Measurements from ENCODE around the gene TNIK.
"Not testable (repeated sequence)": the region's sequence is repeated elsewhere in the genome, so short reads cannot be mapped to it uniquely, and the experiment has no call there.

The TNIK gene

DNA sequence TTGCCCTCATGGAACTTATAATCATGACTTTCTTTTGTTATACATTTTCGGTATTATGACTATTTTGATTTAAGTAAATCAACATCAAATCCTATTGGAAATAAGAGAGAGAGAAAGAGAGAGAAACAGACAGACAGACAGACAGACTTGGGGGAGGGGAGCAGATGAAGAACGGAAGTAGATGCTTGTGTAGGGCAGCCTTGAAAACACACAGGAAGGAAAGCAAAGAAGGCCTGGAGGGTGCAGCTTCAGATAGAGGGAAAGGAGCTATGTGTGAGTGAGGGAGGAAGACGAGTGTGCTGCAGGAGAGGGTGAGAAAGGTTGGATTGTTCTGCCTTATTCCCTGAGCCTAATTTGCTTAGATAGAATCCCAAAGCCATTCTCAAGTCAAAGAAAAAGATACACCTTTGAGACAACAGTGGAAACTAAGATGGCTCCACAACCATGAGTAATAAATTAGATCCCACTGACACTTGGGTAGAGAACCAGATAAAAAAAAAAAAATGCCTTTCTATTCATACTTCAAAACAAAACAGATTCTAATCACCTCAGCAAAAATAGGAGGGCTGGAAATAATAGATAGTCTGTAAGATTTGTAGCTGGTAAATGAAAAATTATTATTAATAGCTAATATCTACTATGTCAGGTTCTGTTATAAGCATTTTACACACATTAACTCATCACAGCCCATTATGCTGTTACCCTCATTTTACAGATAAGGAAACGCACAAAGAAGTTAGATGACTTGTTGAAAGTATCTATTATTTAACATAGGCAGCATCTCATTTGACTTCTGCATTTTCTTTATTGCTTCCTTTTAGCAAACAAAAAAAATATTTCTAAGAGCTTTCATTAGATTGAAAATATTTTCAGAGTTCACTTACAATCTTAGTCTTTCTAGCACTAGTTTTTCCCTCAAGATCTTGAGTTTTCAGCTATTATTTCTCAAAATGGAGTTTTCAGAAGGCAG lies 214.1 kb downstream of the TNIK start:
- DNase-seq, result no peak

DNA sequence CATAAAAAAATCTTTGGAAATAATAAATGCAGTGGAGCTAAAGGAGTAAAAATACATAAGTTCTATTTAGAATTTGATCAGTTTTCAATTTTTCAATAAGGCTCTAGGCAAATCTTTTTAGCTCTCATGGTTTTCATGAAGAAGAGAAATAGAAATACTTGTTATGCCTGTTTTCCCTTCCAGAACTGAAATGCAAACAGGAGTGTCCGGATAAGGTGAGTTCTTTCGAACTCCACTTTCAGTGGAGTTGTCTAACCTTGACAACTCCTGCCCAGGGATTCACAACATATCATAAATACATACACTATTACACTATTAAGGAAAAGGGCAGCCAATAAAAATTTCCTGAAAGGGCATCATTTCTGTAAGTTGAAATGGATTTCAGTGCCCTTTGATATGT lies 217.3 kb downstream of the TNIK start:
- no peak for DNase-seq

DNA sequence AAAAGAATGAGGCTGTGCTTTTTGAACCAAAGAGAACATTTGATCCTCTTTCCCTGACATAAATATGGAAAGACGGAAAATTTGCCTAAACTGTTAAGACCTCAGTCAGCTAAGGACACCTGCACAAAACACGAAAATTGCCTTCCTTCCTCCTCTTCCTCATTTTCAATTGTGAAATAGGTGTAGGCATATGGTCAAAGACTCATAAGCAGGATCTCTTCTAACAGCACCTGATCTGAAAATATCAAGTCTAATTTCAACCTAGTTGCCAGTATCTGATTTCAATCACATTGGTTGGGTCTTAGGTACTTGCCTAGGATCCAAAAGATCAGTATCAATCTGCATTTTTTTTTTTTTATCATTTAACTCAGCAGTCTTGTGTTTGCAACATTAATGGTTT lies 218.0 kb downstream of the TNIK start:
- DNase-seq, result no peak

DNA sequence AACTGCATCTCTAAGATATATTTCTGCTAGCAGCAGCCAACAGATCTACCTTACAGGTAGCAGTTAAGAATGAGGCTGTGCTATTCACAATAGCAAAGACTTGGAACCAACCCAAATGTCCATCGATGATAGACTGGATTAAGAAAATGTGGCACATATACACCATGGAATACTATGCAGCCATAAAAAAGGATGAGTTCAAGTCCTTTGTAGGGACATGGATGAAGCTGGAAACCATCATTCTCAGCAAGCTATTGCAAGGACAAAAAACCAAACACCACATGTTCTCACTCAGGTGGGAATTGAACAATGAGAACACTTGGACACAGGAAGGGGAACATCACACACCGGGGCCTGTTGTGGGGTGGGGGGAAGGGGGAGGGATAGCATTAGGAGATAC lies 218.6 kb downstream of the TNIK start:
- DNase-seq, result not testable (repeated sequence)

DNA sequence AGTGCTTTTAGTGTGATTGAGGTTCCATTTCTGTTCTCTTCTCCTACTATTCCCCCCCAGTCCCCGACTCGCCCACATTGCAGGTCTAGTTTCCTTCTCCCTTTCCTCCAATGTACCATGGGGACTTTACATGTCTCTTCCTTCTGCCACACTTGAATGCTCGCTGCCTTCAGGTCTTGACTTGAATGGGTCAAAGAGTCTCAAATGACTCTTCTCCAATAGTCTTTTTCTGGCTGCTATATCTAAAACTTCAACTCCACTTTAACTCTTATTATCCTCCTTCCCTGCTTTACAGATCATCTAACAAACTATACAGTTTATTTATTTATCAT lies 219.7 kb downstream of the TNIK start:
- DNase-seq, result no peak

DNA sequence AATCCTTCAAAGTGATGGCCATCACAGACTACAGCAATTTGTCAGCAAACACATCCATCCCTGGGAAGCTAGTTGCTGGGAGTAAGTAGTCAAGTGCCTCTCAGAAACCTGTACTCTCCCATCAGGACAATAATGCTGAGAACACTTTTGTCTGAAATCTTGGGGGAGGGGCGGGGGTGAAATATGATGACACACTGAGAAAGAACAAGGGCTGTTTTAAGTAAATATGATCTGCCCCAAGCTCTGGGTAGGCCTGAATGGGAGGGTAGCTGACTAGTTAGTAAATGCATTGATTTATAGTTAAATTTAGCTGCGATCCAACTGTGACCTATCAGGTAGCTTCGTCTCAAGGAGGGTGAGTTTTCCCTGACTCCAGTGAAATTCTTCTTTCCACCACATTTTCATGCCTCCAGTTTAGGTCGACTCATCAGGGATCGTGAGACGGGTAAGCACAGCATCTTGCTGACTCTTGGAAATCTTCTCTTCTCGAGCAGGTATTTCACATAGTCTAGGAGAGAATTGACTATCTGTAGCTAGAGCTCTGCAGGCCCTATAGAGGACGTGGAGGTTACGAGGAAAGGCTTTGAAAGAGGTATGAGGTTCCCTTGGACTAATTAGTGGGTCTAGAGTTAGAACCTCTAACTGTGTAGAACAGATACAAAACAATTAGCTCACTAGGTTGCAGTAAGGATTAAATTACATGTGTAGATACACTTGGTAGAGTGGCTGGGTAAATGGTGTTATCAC lies 220.3 kb downstream of the TNIK start:
- DNase-seq, result no peak

DNA sequence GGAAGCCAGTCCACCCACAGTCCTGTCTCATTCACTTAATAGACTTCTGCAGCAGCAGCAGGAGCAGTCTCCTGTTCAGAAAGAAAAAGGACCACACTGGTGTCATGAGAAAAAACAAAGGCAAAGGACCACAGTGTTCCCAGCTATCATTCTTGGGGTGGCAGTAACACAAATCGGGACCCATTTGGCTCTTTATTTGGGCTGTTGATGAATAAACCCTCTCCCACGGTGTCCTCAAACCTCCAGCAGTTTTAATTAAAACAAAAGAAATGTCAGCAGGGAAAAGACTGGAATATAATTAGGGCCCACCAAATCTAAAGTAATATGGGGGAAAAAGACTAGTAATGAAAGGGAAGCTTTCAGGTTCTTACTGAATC lies 223.2 kb downstream of the TNIK start:
- DNase-seq, result no peak

DNA sequence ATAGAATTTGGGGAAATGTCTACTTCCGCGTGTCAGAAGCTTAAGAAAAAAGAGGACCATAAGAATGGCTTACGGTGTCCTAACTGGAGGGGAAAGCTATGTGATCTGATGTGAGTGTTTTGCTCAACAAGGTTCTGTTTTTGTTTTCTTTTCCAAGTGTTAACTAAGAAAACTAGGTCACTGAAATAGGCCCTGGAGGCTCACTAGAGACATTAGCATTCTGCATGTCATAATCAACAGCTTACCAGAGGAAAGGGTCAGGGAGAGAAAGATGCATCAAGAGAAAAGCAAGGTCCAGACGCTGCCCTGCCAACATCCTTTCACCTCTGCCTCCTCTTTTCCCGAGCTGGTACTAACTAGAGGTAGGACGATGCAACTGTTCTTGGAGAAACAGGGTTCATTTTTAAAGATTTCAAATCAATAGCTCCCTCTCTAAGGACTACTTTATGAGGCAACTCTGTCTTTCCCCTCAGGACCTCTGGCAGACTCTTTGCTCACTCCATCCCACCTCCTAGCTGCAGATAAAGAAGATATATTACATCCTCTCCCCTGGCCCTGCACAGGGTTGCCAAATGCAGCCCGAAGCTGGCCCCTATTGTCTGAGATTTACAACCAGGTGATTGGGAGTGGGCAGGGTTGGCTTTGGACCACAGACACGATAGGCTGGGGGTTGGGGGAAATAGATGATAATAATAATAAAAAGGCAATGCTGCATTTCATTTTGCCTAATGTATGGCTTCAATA lies 223.8 kb downstream of the TNIK start:
- no peak for DNase-seq

DNA sequence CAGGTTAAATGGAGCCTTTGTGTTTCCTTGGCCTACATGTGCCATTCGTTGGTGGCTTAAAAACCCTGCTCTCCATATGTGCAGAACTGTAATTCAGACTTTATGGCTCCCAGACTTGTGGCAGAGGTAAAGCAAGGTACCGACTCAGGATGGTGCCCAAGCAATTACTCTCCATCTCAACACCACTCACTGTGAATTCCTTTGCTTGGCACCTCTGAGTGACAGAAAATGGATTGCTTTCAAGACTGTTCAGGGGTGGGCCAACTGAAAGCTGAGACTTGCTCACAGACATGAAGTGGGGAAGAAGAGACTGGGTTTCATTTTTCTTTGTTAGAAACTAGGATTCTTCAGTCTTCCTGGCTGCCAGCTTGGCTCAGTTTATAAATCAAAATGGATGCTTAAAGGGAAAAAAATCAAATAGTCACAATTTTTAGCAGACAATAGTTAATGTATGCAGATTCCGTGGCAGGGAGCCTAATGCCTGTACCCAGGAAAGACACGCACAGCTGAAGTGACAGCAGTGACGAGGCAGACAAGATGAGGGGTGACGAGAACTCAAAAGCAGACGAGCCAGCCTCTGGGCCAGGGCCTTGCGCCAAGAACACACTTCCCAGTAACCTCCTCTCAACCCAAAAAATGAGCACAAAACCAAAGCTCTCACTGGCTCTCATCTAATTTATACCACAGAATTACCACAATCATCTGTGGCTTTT lies 225.8 kb downstream of the TNIK start:
- no peak for DNase-seq

DNA sequence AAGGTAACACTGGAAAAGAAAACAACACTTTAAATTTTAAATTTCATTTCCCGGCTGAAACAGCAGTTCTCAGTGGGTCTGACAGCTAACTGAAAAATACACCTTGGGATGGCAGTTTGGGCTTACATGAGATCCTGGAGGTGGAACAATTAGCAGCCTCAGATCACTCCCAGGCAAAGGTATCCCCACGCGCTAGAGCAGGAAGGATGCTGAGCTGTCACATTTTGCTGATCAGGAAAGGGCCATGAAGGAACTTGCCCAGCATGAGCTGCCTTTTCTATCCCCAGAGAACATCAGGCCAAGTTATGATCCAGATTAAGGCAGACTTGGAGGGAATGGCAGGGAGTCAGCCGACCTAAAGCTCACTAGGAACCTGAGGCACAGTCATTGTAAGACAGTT lies 228.8 kb downstream of the TNIK start:
- no peak for DNase-seq

DNA sequence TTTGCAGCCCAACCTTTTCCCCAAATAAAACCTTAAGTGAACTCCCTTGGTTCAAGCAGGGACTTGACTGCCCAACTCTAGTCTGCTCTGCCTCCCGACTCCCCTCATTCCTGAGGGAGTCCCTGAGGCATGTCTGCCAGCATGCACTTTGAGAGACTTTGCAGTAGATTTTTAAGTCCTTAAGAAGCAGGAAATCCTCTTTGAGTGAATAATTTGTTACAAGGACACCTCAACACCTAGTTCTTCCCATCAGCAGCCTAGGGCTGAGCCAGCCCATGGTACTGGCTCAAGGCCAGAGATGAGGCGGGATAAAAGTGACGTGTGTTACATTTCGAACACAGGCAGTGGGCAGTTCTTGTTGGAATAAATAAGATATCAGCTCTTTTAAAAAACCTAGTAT lies 229.3 kb downstream of the TNIK start:
- DNase-seq, result no peak

DNA sequence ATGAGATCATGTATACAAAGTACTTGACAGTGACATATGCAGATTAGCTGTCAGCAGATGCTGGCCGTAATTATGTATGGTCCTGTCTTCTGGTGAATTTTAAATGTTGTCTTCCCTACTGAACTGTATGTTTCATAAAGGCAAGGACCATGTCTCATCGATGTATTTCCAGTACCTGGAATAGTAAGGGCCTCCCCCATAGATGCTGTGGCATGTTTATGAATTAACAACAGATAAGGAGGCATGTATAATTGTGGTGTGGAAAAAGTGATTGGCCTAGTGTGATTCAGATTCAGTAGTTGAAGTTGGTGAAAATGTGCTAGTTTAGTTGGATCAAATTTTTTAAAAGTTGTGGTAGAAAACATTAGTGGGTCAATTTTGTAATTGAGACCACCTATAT lies 231.0 kb downstream of the TNIK start:
- no peak for DNase-seq

DNA sequence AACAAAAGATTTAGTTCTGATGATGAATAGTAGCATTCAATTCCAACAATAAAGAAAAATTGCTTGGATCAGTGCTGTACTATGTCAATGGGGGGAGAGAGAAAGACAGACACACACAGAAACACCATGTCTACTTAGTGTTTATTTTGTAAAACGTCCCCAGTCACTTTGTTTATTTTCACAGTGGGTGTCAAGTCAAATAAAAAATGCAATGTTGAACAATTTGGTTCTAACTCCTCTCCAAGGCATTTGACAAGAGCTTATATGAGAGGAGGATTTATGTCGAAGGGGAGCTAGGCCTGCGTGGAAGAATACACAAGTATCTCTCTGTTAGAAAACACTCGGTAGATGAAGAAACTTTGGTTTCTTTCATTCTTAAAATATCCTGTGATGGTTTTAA lies 232.0 kb downstream of the TNIK start:
- no peak for DNase-seq

DNA sequence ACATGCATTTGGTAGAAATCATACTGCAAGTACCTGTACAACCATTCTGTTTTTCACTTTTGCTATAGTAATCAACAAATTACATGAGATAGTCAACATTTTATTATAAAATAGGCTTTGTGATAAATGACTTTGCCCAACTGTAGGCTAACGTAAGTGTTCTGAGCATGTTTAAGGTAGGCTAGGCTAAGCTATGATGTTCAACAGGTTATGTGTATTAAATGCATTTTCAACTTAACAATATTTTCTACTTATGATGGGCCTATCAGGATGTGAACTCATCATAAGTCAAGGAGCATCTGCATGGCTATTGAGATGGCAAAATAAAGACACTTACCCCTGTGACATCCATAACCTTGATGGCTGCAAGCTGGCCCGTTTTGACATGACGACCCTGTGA lies 232.4 kb downstream of the TNIK start:
- DNase-seq, result no peak

DNA sequence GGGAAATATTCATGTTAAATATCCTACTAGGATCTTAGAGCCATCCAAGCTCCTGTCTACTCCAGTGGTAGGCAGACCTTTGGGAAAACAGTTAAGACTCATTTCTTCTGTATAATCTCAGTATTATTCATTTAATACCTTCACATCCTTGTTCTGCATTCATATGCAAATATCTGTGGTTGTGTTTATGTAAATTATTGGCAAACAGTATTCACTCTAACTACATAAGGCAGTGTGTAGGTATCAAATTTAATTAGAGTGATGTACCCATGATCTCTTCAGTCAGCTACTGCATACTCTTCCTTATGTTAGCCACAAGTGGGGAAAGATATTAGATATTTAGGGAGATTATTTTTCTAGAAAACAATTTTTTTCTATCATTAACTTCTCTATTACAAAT lies 232.8 kb downstream of the TNIK start:
- no peak for DNase-seq

DNA sequence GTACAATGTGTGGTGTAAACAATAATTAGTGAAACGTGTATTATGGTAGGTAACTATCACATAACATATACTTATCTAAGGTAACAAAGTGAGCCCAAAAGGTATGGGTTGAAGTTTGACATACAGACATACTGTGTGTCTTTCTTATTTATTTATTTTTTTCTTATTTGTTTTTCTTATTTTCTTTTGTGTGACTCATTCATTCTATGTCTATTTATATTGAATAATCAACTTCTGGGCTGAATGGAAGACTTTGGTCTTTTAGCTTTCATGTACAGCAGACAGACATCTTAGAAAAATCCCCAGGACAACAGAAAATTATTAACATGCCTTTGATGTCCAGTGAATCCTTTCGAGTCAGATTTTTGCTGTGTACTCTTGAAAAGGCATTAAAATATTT lies 233.4 kb downstream of the TNIK start:
- DNase-seq, result no peak

DNA sequence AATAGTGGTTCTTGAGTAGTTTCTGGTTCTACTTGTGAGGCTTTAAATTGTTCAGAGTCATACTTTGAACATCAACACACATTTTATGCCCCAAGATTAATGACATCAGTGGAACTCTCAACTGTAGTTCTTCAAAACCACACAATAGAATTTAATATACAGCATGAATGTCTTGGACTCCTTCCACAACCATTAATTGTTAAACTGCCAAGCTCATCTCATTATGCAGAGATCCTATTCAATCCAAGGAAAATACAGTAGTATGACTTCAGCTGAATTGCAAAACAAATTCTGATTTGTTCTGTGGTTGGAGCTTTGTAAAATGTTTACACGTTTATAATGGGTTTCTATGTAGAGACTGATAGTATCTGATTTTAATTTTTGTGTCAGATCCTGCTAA lies 234.5 kb downstream of the TNIK start:
- DNase-seq, result no peak

DNA sequence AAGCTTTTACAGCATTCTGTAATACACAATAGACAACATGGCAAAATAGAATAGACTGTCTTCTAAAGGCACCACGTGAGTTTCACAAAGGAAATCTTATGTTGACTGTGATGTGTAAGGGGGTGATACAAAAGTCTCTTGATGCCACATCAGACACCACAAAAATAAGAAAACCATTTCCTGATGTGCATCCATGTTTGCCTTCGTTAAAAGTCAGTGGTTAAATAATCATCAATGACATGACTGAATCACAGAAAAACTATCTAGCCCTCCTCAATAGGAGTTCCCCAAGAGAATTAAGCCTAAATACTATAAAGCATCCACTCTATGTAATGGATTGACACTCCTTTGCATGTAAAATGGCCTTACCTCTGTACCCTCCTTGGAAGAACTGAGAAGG lies 235.0 kb downstream of the TNIK start:
- no peak for DNase-seq

DNA sequence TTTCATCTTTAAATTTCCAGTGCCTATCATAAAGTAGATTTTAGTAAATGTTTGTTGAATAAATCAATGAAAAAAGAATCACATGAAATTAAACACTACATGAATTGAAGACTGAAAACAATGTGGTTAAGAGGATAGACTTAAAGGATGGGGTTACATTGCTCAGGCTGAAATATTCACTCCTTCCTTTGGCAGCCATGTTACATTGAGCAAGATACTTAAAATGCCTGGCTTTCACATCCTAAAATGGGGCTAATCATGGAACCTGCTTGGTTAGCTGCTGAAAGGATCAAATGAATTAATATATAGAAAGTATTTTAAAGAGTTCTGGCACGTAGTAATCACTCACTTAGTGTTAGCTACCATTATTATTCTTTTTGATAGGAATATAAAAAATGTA lies 236.8 kb downstream of the TNIK start:
- DNase-seq, result no peak

DNA sequence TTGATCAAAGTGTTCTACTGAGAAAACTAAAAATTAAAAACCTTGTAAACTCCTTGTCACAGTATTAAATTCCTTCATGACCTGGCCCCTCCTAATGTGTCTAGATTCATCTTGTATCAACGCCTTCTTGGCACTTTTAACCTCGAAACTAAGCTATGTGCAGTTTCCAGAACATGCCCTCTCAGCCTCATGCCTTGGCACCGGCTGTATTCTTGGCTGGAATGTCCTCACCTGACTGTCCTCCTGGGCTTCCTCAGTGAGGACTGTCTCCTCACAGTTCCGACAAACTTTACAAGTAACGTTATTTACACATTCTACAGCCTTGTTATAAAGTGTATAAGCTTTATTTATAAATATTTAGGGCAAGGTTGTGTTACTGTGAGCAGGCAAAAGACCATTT lies 237.2 kb downstream of the TNIK start:
- no peak for DNase-seq

DNA sequence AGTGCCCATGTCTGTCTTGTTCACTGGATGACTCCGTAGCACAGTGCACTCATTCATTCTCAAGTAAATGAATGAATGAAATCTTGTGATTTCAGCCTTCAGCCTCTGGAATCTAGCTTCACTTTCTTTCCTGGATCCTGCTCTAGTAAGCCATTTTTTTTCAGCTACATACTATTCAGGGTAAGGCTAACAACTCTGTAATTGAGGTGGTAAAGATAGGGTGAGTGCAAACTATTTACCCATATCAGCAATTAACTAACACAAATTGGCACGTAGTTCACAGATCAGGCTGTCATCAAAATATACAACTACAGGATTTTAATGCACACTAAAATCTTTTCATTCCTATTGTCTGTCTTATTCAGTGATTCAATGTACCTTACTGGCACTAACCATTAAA lies 238.6 kb downstream of the TNIK start:
- no peak for DNase-seq

DNA sequence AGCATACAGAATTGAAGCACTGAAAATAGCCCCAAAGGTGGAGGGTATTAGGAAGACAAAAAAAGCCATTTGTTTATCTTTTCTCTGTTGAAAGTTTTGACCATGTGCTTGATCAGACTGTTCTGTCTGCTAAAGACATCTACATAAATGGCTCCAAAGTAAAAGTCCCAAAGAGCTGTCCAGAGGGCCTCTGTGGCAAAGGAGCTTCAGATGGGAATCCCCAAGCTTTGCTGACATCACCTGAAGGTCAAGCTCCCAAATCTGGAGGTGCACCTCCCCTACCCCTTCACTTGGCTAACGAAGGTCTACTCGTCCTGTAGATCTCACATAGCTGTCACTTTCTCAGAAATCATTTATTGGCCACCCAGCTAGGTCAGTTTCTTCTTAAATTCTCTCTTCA lies 239.1 kb downstream of the TNIK start:
- DNase-seq, result no peak

DNA sequence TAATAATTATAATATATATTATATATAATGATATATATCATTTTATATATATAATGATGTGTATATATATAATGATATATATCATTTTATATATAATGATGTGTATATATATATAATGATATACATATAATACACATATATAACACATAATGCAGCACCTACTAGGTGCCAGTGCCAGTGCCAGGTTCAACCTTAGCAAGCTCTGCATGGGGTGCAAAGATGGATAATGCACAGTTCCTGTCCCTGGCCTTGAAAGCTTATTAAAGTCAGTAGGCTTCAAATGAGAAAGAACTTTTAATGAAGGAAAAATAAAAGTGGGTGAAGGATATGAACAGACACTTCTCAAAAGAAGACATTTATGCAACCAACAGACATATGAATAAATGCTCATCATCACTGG lies 240.9 kb downstream of the TNIK start:
- DNase-seq, result no peak

All from cerebellar nuclear complex (tissue), 1 donor.